ENCODE measurements around the gene RSL24D1. TPM values are rescaled to one million over a fixed set of nuclear protein-coding genes. Genes with fewer than 3 reads are reported as not detected.

Gene RSL24D1
- total and polyA plus RNA-seq, 7 donors = 37.9 to 73.7 (median 60.3) TPM

DNA sequence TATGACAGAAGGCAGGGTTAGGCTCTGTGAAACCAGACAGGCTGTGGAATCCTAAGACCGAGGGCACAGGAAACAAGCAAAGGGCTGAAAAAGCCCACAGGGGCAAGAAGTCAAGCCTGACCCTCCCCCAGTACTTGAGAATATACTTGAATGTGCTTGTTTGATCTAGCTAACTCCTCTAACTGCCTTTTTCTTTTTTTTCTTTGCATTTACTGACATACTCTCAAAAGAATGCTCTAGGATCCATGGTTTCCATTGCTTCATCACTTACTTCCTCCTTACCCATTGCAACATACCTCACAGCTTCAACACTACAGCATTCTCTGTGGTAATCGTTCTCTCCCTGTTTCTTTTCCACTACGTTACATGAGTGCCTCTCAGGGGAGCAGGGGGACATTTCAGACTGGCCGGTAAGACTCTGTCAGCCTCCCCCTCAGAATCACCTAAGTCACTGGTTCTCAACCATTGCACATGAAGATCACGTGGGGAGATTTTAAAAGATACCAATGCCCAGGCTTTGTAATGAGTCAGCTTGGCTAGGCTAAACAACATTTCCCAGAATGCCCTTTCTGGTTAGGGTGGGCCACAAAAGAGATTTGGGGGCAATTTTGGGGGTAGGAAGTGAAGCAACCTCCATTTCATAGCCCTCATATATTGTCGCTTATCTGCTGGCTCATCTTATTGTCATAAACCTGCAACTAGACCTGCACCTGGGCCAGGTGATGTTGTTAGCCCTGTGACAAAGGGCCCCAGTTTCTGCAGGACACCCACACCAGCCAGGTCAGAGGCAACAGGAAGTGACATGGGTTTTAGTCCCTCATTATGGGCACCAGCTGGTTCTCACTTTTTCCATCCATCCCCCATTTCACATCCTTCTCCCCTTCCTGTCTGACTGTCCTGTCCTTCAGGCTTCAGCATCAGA is 24.6 kb upstream of the RSL24D1 start:
- H3K4me3 ChIP-seq = no peak overlapping the region
- intact Hi-C loops (cut with DNase I) = loop anchor here in 1 of 2 donors (5.0 kb wide), 1 partner anchor 61 kb away; no protein-coding TSS in a partner anchor
- 72 to 80% (median 78%) methylated on average over 6 of the region's 6 CpGs for WGBS, 3 donors
- TF ChIP-seq, protein P1, sequence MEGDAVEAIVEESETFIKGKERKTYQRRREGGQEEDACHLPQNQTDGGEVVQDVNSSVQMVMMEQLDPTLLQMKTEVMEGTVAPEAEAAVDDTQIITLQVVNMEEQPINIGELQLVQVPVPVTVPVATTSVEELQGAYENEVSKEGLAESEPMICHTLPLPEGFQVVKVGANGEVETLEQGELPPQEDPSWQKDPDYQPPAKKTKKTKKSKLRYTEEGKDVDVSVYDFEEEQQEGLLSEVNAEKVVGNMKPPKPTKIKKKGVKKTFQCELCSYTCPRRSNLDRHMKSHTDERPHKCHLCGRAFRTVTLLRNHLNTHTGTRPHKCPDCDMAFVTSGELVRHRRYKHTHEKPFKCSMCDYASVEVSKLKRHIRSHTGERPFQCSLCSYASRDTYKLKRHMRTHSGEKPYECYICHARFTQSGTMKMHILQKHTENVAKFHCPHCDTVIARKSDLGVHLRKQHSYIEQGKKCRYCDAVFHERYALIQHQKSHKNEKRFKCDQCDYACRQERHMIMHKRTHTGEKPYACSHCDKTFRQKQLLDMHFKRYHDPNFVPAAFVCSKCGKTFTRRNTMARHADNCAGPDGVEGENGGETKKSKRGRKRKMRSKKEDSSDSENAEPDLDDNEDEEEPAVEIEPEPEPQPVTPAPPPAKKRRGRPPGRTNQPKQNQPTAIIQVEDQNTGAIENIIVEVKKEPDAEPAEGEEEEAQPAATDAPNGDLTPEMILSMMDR (IDR thresholded peaks at IDR 0.05) = no peak
- no peak overlapping the region for H3K27ac ChIP-seq
- no peaks in the 10 kb centered on the region for H3K27me3 ChIP-seq (ENCODE audit: insufficient read depth in 3 of 3, low read length in 2 of 3)
- no peaks in the 10 kb centered on the region for H3K4me1 ChIP-seq
- DNase-seq (no peak), ATAC-seq (peak in 2 of 4 donors; percentile 42 to 48)
- H3K9me3 ChIP-seq = no peaks in the 10 kb centered on the region
- H3K36me3 ChIP-seq (ENCODE audit: insufficient read depth in 1 of 2, low read depth in 1 of 2) = no peaks in the 10 kb centered on the region

DNA sequence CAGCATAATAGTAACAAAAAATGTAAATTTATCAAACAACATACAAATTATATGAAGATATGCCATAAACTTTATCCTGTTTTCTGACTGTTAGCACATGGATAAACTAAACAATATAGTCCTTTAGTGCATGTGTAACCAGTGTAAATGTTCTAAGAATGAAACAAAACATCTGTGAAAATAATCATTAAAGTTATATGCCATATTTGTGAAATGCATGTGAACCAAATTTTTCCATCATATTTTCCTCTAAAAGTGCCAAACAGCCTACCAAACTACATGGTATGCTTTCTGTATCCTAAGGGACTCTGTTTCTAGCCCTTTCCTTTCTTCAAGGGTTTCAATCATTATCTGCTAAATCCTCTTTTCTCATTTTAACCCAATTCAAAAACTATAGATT is 23.9 kb upstream of the RSL24D1 start:
- Histone ChIP-seq H3K27me3 (ENCODE audit: insufficient read depth in 3 of 3, low read length in 2 of 3) (no peaks in the 10 kb centered on the region), H3K36me3 (ENCODE audit: insufficient read depth in 1 of 2, low read depth in 1 of 2) (no peaks in the 10 kb centered on the region), H3K27ac (no peak overlapping the region), H3K4me3 (no peak overlapping the region), H3K4me1 (no peaks in the 10 kb centered on the region), H3K9me3 (no peaks in the 10 kb centered on the region)
- DNase-seq (no peak), ATAC-seq (no peak)
- TF ChIP-seq, protein P1 (IDR thresholded peaks at IDR 0.05) = no peak
- intact Hi-C loops (cut with DNase I) = loop anchor here in 1 of 2 donors (5.0 kb wide), 1 partner anchor 62 kb away; no protein-coding TSS in a partner anchor

DNA sequence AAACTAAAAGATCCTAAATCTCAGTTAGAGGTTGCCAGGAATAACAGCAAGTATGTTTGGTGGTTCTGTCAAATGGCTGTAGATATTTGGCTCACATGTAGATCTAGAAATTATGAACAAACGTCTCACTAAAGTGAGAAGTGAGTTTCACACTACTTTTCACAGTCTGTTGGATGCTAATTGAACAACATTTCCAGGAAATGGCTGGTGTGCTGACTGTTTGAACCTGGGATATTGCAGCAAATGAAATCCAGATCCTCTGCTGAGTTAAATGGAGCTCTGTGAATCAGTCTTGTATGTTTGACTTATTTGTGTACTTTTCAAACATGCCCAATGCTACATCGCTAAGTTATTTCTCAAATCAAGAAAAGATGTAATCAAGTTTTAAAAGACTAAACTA is 21.3 kb upstream of the RSL24D1 start:
- intact Hi-C loops (cut with DNase I) = loop anchor here (5.0 kb wide), 3 partner anchors 74 to 219 kb away; no protein-coding TSS in a partner anchor
- 64 to 75% (median 71%) methylated on average over 2 of the region's 2 CpGs for WGBS, 3 donors
- no peaks in the 10 kb centered on the region for H3K9me3 ChIP-seq
- TF ChIP-seq, protein P1 (IDR thresholded peaks at IDR 0.05) = no peak
- no peaks in the 10 kb centered on the region for H3K4me1 ChIP-seq
- no peak overlapping the region for H3K27ac ChIP-seq
- ATAC-seq = no peak
- H3K4me3 ChIP-seq = no peak overlapping the region
- H3K36me3 ChIP-seq (ENCODE audit: insufficient read depth in 1 of 2, low read depth in 1 of 2) = no peaks in the 10 kb centered on the region
- DNase-seq = no peak
- H3K27me3 ChIP-seq (ENCODE audit: insufficient read depth in 3 of 3, low read length in 2 of 3) = no peaks in the 10 kb centered on the region

DNA sequence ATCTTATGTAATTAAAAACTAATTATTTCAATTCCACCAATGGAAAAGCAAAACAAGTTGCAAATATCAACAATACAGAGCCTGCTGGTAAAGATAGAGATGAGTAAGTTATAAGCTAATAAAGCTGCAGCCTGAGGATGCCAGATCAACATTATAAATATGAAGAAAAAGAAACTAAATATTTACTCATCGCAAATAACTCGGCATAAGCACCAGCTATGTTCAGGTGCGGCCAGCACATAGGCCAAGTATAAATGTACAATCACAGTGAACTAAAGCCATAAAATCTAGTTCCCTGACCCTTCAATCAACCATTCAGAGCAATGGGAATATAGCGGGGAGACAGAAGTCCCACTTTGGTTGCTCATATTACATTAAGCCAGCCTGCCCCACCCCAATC is 7.7 kb upstream of the RSL24D1 start:
- TF ChIP-seq, protein P1 (IDR thresholded peaks at IDR 0.05) = no peak

More for the DNA sequence above, 7.7 kb upstream of the RSL24D1 start:
- DNase-seq (no peak), ATAC-seq (no peak)
- no peaks in the 10 kb centered on the region for H3K4me1 ChIP-seq
- intact Hi-C loops (cut with DNase I) = no loop called here
- H3K36me3 ChIP-seq (ENCODE audit: insufficient read depth in 1 of 2, low read depth in 1 of 2) = no peaks in the 10 kb centered on the region
- H3K4me3 ChIP-seq = no peak overlapping the region
- 86 to 97% (median 95%) methylated on average over 4 of the region's 4 CpGs for WGBS, 3 donors
- no peaks in the 10 kb centered on the region for H3K27me3 ChIP-seq (ENCODE audit: insufficient read depth in 3 of 3, low read length in 2 of 3)
- H3K27ac ChIP-seq = no peak overlapping the region
- no peaks in the 10 kb centered on the region for H3K9me3 ChIP-seq
